MM.1S (cell line): ENCODE results near the gene RINL.

ENCODE experiments used
- DNase-seq: peaks from one replicate; pipeline ENCODE4 v3.0.0-alpha.2; 2015
- H2AFZ ChIP-seq: fragments of 300-600 bp; sonication (generic); 2 replicates; pipeline ENCODE4 v1.6.0; 2016; ENCODE audit warnings: antibody characterized with exemption, low read length
- H3F3A ChIP-seq: fragments of 300-600 bp; sonication (generic); 2 replicates; pipeline ENCODE4 v1.6.1; 2016; ENCODE audit warnings: mild to moderate bottlenecking, antibody characterized with exemption, low read length, moderate library complexity, mixed read lengths; ENCODE audit not compliant: insufficient read depth
- H3K27ac ChIP-seq: fragments of 300-600 bp; sonication (generic); 2 replicates; pipeline ENCODE4 v1.5.1; 2016; ENCODE audit warnings: mild to moderate bottlenecking, low read length
- H3K27me3 ChIP-seq: fragments of 300-600 bp; sonication (generic); replicated peaks from 2 replicates; pipeline ENCODE4 v1.6.0; 2016; ENCODE audit warnings: low read length; ENCODE audit not compliant: insufficient read depth
- H3K36me3 ChIP-seq: fragments of 300-600 bp; sonication (generic); replicated peaks from 2 replicates; pipeline ENCODE4 v1.6.1; 2016; ENCODE audit warnings: mild to moderate bottlenecking, low read length, mixed read lengths; ENCODE audit not compliant: insufficient read depth
- H3K4me1 ChIP-seq: fragments of 300-600 bp; sonication (generic); 2 replicates; pipeline ENCODE4 v1.6.1; 2016; ENCODE audit warnings: low read length, mixed read lengths
- H3K4me2 ChIP-seq: fragments of 300-600 bp; sonication (generic); 2 replicates; pipeline ENCODE4 v1.6.0; 2016; ENCODE audit warnings: low read depth, low read length
- H3K4me3 ChIP-seq: fragments of 300-600 bp; sonication (generic); 2 replicates; pipeline ENCODE4 v1.5.1; 2016; ENCODE audit warnings: low read length, mixed read lengths
- H3K79me2 ChIP-seq: fragments of 300-600 bp; sonication (generic); 2 replicates; pipeline ENCODE4 v1.6.1; 2016; ENCODE audit warnings: mixed run types, low read length, mixed read lengths
- H3K9ac ChIP-seq: fragments of 300-600 bp; sonication (generic); 2 replicates; pipeline ENCODE4 v1.6.1; 2016; ENCODE audit warnings: low read length, mixed read lengths
- H3K9me2 ChIP-seq: fragments of 300-600 bp; sonication (generic); replicated peaks from 2 replicates; pipeline ENCODE4 v1.6.1; 2016; ENCODE audit warnings: mild to moderate bottlenecking, low read length, mixed read lengths; ENCODE audit not compliant: insufficient read depth
- H3K9me3 ChIP-seq: fragments of 300-600 bp; sonication (generic); replicated peaks from 2 replicates; pipeline ENCODE4 v1.6.1; 2016; ENCODE audit warnings: mild to moderate bottlenecking, low read length, mixed read lengths; ENCODE audit not compliant: insufficient read depth
- H4K20me1 ChIP-seq: fragments of 300-600 bp; sonication (generic); 2 replicates; pipeline ENCODE4 v1.6.1; 2016; ENCODE audit warnings: mild to moderate bottlenecking, low read length, moderate library complexity, mixed read lengths; ENCODE audit not compliant: insufficient read depth
- EZH2 ChIP-seq: fragments of 300-600 bp; sonication (generic); optimal IDR thresholded peaks from 2 replicates; pipeline ENCODE3; 2017; ENCODE audit warnings: low read depth, mild to moderate bottlenecking, antibody characterized with exemption, low read length, mixed read lengths
- EZH2phosphoT487 ChIP-seq: fragments of 300-600 bp; sonication (generic); IDR thresholded peaks from 2 replicates; pipeline ENCODE4 v1.6.1; 2018; ENCODE audit warnings: antibody characterized with exemption, low read length
- TF ChIP-seq, protein P1 (sequence below): fragments of 300-600 bp; sonication (generic); IDR thresholded peaks from 2 replicates; pipeline ENCODE4 v1.5.1; 2016; ENCODE audit warnings: antibody characterized with exemption, low read length, mixed read lengths

Gene RINL

DNA sequence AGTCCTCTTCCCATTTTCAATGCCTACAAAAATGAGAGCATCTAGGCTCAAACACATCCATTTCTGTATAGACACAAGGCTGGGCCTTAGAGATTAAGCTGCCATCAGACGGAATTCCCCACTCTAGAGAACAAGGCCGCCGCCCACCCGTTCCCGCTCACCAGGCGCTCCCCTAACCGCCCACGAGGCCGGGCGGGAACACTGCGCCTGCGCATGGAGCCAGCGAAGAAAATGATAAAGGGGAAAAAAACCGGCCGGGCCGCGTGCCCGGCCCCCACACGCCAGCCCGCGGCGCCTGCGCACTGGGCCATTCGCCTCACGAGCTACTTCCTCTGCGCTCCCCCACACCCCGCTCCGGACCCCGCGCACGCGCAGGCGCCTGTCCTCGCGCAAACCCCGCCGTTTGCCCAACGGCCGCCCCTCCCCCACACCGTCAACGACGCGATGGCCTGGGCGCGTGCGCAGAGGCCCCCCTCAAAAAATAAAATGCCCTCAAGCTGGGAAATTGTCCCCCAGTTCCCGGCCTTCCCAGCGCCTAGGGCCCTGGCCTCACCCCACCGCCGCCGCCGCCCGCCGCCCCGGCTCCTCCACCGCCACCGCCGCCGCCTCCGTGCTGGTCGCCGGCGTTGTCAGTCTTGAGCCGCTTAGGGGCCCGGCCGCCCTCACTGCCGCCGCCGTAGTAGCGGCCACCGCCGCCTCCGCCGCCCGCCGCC, 28.8 kb downstream of the RINL start:
- Histone ChIP-seq H3K4me2 (peak overlapping the region; percentile 97), H3K27me3 (no peaks in the 10 kb centered on the region), H3K4me1 (peaks cover 11% of the 10 kb centered on the region), H3K9ac (peak overlapping the region; percentile 98), H2AFZ (no peak overlapping the region), H3F3A (peaks cover 19% of the 10 kb centered on the region), H3K27ac (peak overlapping the region; percentile 93), H3K9me2 (no peaks in the 10 kb centered on the region), H3K36me3 (peaks cover 20% of the 10 kb centered on the region), H3K4me3 (peak overlapping the region; percentile 75), H4K20me1 (peaks cover 6% of the 10 kb centered on the region; the same call in 1 of the 2 replicates), H3K9me3 (no peaks in the 10 kb centered on the region), H3K79me2 (peaks cover 66% of the 10 kb centered on the region)
- peak; percentile 97 for DNase-seq
- TF ChIP-seq, protein P1, sequence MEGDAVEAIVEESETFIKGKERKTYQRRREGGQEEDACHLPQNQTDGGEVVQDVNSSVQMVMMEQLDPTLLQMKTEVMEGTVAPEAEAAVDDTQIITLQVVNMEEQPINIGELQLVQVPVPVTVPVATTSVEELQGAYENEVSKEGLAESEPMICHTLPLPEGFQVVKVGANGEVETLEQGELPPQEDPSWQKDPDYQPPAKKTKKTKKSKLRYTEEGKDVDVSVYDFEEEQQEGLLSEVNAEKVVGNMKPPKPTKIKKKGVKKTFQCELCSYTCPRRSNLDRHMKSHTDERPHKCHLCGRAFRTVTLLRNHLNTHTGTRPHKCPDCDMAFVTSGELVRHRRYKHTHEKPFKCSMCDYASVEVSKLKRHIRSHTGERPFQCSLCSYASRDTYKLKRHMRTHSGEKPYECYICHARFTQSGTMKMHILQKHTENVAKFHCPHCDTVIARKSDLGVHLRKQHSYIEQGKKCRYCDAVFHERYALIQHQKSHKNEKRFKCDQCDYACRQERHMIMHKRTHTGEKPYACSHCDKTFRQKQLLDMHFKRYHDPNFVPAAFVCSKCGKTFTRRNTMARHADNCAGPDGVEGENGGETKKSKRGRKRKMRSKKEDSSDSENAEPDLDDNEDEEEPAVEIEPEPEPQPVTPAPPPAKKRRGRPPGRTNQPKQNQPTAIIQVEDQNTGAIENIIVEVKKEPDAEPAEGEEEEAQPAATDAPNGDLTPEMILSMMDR, result no peak
- TF ChIP-seq EZH2 (no peak), EZH2phosphoT487 (no peak)

DNA sequence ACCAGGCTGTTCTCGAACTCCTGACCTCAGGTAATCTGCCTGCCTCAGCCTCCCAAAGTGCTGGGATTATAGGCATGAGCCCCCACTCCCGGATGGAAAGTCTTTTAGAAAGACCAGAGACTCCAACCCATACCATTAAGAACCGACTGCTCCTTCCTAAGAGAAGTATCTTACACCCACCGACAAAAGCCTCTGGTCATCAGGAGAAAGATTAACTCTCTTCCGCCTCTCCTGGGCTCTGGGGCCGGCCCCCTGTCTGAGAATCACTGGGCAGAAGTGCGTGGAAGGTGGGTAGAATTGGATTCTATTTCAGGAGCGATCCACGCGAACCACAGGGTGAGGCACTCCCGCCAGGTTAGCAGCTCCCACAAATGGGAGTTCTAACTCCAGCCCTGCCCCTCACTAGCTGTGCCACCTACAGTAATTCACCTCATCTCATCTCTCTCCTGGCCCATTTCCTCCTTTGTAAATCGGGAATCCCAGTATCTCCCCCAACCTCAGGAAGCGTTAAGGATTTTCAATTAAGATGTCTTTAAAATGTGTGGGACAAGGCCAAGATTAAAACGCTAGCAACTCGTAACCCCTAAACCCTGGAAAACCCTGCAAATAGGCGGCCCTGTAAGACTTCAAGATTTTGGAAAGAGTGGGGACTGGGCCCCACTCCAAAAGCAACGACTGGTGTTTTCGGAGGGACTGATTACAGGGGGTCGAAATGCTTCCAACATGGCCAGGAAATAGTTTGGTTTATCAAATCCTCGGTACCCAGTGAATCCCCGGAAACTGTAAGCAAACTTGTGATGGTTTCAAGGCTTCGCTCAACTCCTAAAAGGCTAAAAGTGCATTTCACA, 29.6 kb downstream of the RINL start:
- TF ChIP-seq, protein P1, result no peak
- no peak for TF ChIP-seq EZH2
- no peak for TF ChIP-seq EZH2phosphoT487
- Histone ChIP-seq H3F3A (peaks cover 23% of the 10 kb centered on the region), H3K27me3 (no peaks in the 10 kb centered on the region), H2AFZ (no peak overlapping the region), H3K79me2 (peaks cover 74% of the 10 kb centered on the region), H3K4me1 (peaks cover 11% of the 10 kb centered on the region), H3K4me3 (peak overlapping the region; percentile 75), H3K27ac (peak overlapping the region; percentile 93), H3K9ac (peak overlapping the region; percentile 98), H3K9me3 (no peaks in the 10 kb centered on the region), H3K9me2 (no peaks in the 10 kb centered on the region), H3K4me2 (peak overlapping the region; percentile 97), H3K36me3 (peaks cover 25% of the 10 kb centered on the region), H4K20me1 (peaks cover 14% of the 10 kb centered on the region)
- no peak for DNase-seq

DNA sequence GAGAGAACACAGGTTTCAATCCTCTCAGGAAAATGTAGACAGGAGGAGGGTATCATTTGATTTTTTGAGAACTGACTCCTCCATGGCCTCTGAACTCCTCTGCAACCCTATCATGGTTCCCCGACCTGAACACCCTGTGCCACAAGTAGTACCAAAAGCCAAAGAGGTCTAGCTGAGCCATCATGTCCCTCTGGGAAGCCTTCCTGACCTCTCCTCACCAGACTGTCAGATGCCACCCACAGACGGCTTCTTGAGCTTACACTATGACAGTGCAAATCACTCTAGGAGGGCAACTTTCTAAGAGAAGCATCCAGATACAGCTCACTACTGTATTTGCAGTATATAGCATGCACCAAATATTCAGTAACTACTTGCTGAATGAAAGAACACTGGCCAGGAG, 32.0 kb downstream of the RINL start:
- no peak overlapping the region for H3K27ac ChIP-seq
- TF ChIP-seq EZH2phosphoT487, result no peak
- TF ChIP-seq, protein P1, result no peak
- no peak for TF ChIP-seq EZH2
- H3F3A ChIP-seq, result peaks cover 26% of the 10 kb centered on the region
- H2AFZ ChIP-seq, result no peak overlapping the region
- no peak overlapping the region for H3K4me2 ChIP-seq
- H3K9me3 ChIP-seq, result no peaks in the 10 kb centered on the region
- peaks cover 16% of the 10 kb centered on the region for H4K20me1 ChIP-seq
- H3K27me3 ChIP-seq, result no peaks in the 10 kb centered on the region
- H3K36me3 ChIP-seq, result peaks cover 48% of the 10 kb centered on the region
- H3K9me2 ChIP-seq, result no peaks in the 10 kb centered on the region
- peaks cover 84% of the 10 kb centered on the region for H3K79me2 ChIP-seq
- H3K4me3 ChIP-seq, result no peak overlapping the region
- H3K4me1 ChIP-seq, result peaks cover 7% of the 10 kb centered on the region
- no peak overlapping the region for H3K9ac ChIP-seq
- no peak for DNase-seq
